ENCODE data around the gene ELF5. TPM values are rescaled to one million over a fixed set of nuclear protein-coding genes. Genes with fewer than 3 reads are reported as not detected.

Gene ELF5
- total RNA-seq = not detected in 2 replicates

- no peak for DNase-seq (ENCODE audit: low read depth in 2 of 2)
These were observed at the start of gene ELF5 for GRCh38 chr11:34513682-34514449. Gene ELF5 (minus strand): TSS chr11:34513794. CDS start chr11:34505749, 8,045 bp downstream.

- no peak for DNase-seq (ENCODE audit: low read depth in 2 of 2)
These were observed 49.4 kb upstream of the ELF5 start for GRCh38 chr11:34562976-34563375.

- DNase-seq (ENCODE audit: low read depth in 2 of 2) = no peak
These were observed 46.9 kb upstream of the ELF5 start for GRCh38 chr11:34560511-34560910.

GRCh38 chr11:34558673-34559072 lies 45.1 kb upstream of the ELF5 start:
- no peak for DNase-seq (ENCODE audit: low read depth in 2 of 2)

GRCh38 chr11:34558211-34558610 lies 44.6 kb upstream of the ELF5 start:
- no peak for DNase-seq (ENCODE audit: low read depth in 2 of 2)

- DNase-seq (ENCODE audit: low read depth in 2 of 2) = no peak
These were observed 38.7 kb upstream of the ELF5 start for GRCh38 chr11:34552270-34552669.

GRCh38 chr11:34549271-34549670 lies 35.7 kb upstream of the ELF5 start:
- DNase-seq (ENCODE audit: low read depth in 2 of 2) = no peak

- DNase-seq (ENCODE audit: low read depth in 2 of 2) = no peak
These were observed 34.7 kb upstream of the ELF5 start for GRCh38 chr11:34548278-34548677.

- no peak for DNase-seq (ENCODE audit: low read depth in 2 of 2)
These were observed 33.1 kb upstream of the ELF5 start for GRCh38 chr11:34546511-34547209.

- no peak for DNase-seq (ENCODE audit: low read depth in 2 of 2)
These were observed 28.5 kb upstream of the ELF5 start for GRCh38 chr11:34542089-34542488.

GRCh38 chr11:34540870-34541269 lies 27.3 kb upstream of the ELF5 start:
- DNase-seq (ENCODE audit: low read depth in 2 of 2) = no peak

GRCh38 chr11:34537636-34538035 lies 24.0 kb upstream of the ELF5 start:
- DNase-seq (ENCODE audit: low read depth in 2 of 2) = no peak

- DNase-seq (ENCODE audit: low read depth in 2 of 2) = no peak
These were observed 22.5 kb upstream of the ELF5 start for GRCh38 chr11:34536056-34536455.

GRCh38 chr11:34534826-34535225 lies 21.2 kb upstream of the ELF5 start:
- DNase-seq (ENCODE audit: low read depth in 2 of 2) = no peak

- no peak for DNase-seq (ENCODE audit: low read depth in 2 of 2)
These were observed 18.1 kb upstream of the ELF5 start for GRCh38 chr11:34531663-34532062.

- DNase-seq (ENCODE audit: low read depth in 2 of 2) = no peak
These were observed 17.1 kb upstream of the ELF5 start for GRCh38 chr11:34530545-34531234.

- DNase-seq (ENCODE audit: low read depth in 2 of 2) = no peak
These were observed 16.0 kb upstream of the ELF5 start for GRCh38 chr11:34529643-34530042.

- no peak for DNase-seq (ENCODE audit: low read depth in 2 of 2)
These were observed 14.5 kb upstream of the ELF5 start for GRCh38 chr11:34528072-34528471.

- DNase-seq (ENCODE audit: low read depth in 2 of 2) = no peak
These were observed 12.5 kb upstream of the ELF5 start for GRCh38 chr11:34525888-34526657.

GRCh38 chr11:34525098-34525497 lies 11.5 kb upstream of the ELF5 start:
- no peak for DNase-seq (ENCODE audit: low read depth in 2 of 2)

GRCh38 chr11:34524696-34525095 lies 11.1 kb upstream of the ELF5 start:
- no peak for DNase-seq (ENCODE audit: low read depth in 2 of 2)

- no peak for DNase-seq (ENCODE audit: low read depth in 2 of 2)
These were observed 9.5 kb upstream of the ELF5 start for GRCh38 chr11:34523053-34523452.

Measured in lung microvascular endothelial cell (primary cell).